ENCODE results near the gene QPRT. TPM values are rescaled to one million over a fixed set of nuclear protein-coding genes. Genes with fewer than 3 reads are reported as not detected.

The QPRT gene
- total and polyA plus RNA-seq, 2 donors (not counting 1 experiment from before 2014, with no cell fraction given), result 0.06 to 0.22 TPM

DNA sequence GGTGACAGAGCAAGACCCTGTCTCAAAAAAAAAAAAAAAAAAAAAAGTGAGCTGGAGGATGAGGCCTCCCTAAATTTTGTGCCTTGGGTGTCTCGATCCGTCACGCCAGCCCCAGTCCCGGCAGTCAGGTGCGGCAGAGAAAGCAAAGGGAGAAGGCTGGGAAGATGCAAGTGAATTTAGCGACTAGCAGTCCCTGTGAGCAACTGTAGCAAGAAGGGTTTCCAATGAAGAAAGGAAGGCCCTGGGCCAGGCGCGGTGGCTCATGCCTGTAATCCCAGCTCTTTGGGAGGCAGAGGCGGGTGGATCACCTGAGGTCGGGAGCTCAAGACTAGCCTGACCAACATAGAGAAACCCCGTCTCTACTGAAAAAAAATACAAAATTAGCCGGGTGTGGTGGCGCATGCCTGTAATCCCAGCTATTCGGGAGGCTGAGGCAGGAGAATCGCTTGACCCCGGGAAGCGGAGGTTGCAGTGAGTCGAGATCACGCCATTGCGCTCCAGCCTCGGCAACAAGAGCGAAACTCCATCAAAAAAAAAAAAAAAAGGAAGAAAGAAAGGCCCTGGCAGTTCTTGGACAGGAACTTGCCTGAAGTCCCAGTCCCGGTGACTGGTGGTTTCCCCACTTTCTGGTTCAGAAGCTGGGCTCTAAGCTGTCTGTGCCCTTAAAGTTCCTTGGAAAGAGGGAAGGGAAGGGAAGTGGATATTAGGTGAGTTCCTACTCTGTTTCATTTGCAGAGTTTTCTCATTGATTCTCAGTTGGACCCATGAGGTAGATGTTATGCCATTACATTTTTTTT lies 1.8 kb upstream of the QPRT start:
- intact Hi-C loops (cut with micrococcal nuclease), result loop anchor here (5.0 to 10.0 kb wide), 2 partner anchors 35 to 58 kb away; no protein-coding TSS in a partner anchor
- peaks cover 14 to 25% of the 10 kb centered on the region in 2 donors for H3K4me1 ChIP-seq (ENCODE audit: control insufficient read depth in 2 of 2, insufficient read depth in 2 of 2, low read length in 2 of 2)
- no peak overlapping the region for H2AFZ ChIP-seq (ENCODE audit: insufficient read depth, low read depth, low read length, poor library complexity, severe bottlenecking)
- H3K9ac ChIP-seq (ENCODE audit: low read length), result no peak overlapping the region
- no peaks in the 10 kb centered on the region for H3K27me3 Mint-ChIP-seq
- H3K36me3 ChIP-seq (replicated peaks in 1 of 2; ENCODE audit: control extremely low read depth in 1 of 2, control insufficient read depth in 1 of 2, extremely low read depth in 1 of 2, insufficient read depth in 2 of 2, low read length in 1 of 2), result no peaks in the 10 kb centered on the region
- WGBS (ENCODE audit: insufficient coverage), result 91% methylated on average over 18 of the region's 23 CpGs
- H3K27ac Mint-ChIP-seq, result no peak overlapping the region
- H3K4me3 Mint-ChIP-seq, result no peak overlapping the region
- TF ChIP-seq CTCF (IDR thresholded peaks at IDR 0.05) (no peak), EZH2 (IDR thresholded peaks at IDR 0.05; ENCODE audit: borderline replicate concordance, insufficient read depth, low read depth, low read length, poor library complexity, severe bottlenecking) (no peak)
- no peaks in the 10 kb centered on the region for H4K20me1 ChIP-seq (ENCODE audit: control insufficient read depth, insufficient read depth, low read length, poor library complexity, severe bottlenecking)
- H3K79me2 ChIP-seq (ENCODE audit: control insufficient read depth, insufficient read depth, low read length), result no peaks in the 10 kb centered on the region
- no peak for DNase-seq
- no peak overlapping the region for H3K27ac ChIP-seq (ENCODE audit: low read length in 2 of 2)
- ATAC-seq (ENCODE audit: low read depth), result no peak
- CTCF ChIA-PET, result interaction anchor here (1.1 to 1.5 kb wide), 3 partner anchors 12 to 25 kb away, joined by 3 to 4 read pairs (median 4); no protein-coding TSS in a partner anchor
- no peaks in the 10 kb centered on the region for H3K9me3 ChIP-seq (ENCODE audit: control extremely low read depth in 1 of 3, control insufficient read depth in 2 of 3, insufficient read depth in 1 of 3, low read length in 2 of 3)
- no peaks in the 10 kb centered on the region for H3K27me3 ChIP-seq (replicated peaks in 1 of 4; ENCODE audit: control extremely low read depth in 1 of 4, control insufficient read depth in 3 of 4, insufficient read depth in 4 of 4, low read length in 3 of 4)
- H3K4me3 ChIP-seq (ENCODE audit: control extremely low read depth in 1 of 5, extremely low read depth in 1 of 5, insufficient read depth in 1 of 5, low read depth in 2 of 5, low read length in 4 of 5), result no peak overlapping the region
- peaks cover 19% of the 10 kb centered on the region for H3K4me1 Mint-ChIP-seq
- no peaks in the 10 kb centered on the region for H3K9me3 Mint-ChIP-seq (ENCODE audit: insufficient read depth)
- POLR2A ChIA-PET, result interaction anchor here (0.6 kb wide), 1 partner anchor 40 kb away, joined by 3 read pairs; no protein-coding TSS in a partner anchor
- H3K4me2 ChIP-seq (replicated peaks; ENCODE audit: low read depth, low read length, poor library complexity, severe bottlenecking), result no peak overlapping the region

- peak overlapping the region; percentile 32 for H3K9ac ChIP-seq (ENCODE audit: low read length)
- no peaks in the 10 kb centered on the region for H3K36me3 ChIP-seq (replicated peaks in 1 of 2; ENCODE audit: control extremely low read depth in 1 of 2, control insufficient read depth in 1 of 2, extremely low read depth in 1 of 2, insufficient read depth in 2 of 2, low read length in 1 of 2)
- H2AFZ ChIP-seq (ENCODE audit: insufficient read depth, low read depth, low read length, poor library complexity, severe bottlenecking), result peak overlapping the region; percentile 46
- peak overlapping the region in 2 of 5 experiments; percentile 8 to 19 for H3K4me3 ChIP-seq (ENCODE audit: control extremely low read depth in 1 of 5, extremely low read depth in 1 of 5, insufficient read depth in 1 of 5, low read depth in 2 of 5, low read length in 4 of 5)
- Mint-ChIP-seq H3K9me3 (ENCODE audit: insufficient read depth) (no peaks in the 10 kb centered on the region), H3K27ac (no peak overlapping the region), H3K4me3 (peak overlapping the region; percentile 79), H3K4me1 (peaks cover 16% of the 10 kb centered on the region), H3K27me3 (no peaks in the 10 kb centered on the region)
- intact Hi-C loops (cut with micrococcal nuclease), result no loop called here
- H3K4me2 ChIP-seq (replicated peaks; ENCODE audit: low read depth, low read length, poor library complexity, severe bottlenecking), result peak overlapping the region; percentile 64
- DNase-seq, result peak; percentile 19
- ATAC-seq (ENCODE audit: low read depth), result no peak
- WGBS (ENCODE audit: insufficient coverage), result 60% methylated on average over 5 of the region's 10 CpGs
- no peaks in the 10 kb centered on the region for H4K20me1 ChIP-seq (ENCODE audit: control insufficient read depth, insufficient read depth, low read length, poor library complexity, severe bottlenecking)
- H3K27ac ChIP-seq (ENCODE audit: low read length in 2 of 2), result no peak overlapping the region
- CTCF ChIA-PET, result interaction anchor here (1.4 kb wide), 1 partner anchor 11 kb away, joined by 7 read pairs; no protein-coding TSS in a partner anchor
- H3K79me2 ChIP-seq (ENCODE audit: control insufficient read depth, insufficient read depth, low read length), result no peaks in the 10 kb centered on the region
- H3K9me3 ChIP-seq (ENCODE audit: control extremely low read depth in 1 of 3, control insufficient read depth in 2 of 3, insufficient read depth in 1 of 3, low read length in 2 of 3), result no peaks in the 10 kb centered on the region
- peaks cover 14 to 25% of the 10 kb centered on the region in 2 donors for H3K4me1 ChIP-seq (ENCODE audit: control insufficient read depth in 2 of 2, insufficient read depth in 2 of 2, low read length in 2 of 2)
- H3K27me3 ChIP-seq (replicated peaks in 1 of 4; ENCODE audit: control extremely low read depth in 1 of 4, control insufficient read depth in 3 of 4, insufficient read depth in 4 of 4, low read length in 3 of 4), result no peaks in the 10 kb centered on the region
- TF ChIP-seq EZH2 (IDR thresholded peaks at IDR 0.05; ENCODE audit: borderline replicate concordance, insufficient read depth, low read depth, low read length, poor library complexity, severe bottlenecking), result no peak
- TF ChIP-seq CTCF (IDR thresholded peaks at IDR 0.05), result no peak
- POLR2A ChIA-PET, result interaction anchor here (0.7 kb wide), 2 partner anchors 15 to 17 kb away, joined by 6 read pairs; no protein-coding TSS in a partner anchor
Measured at GRCh38 chr16:29680180-29680598, 1.2 kb downstream of the QPRT start.

Measured in B cell (primary cell).